Pancreas (tissue), 10 donors: ENCODE measurements around the gene TMC3. TPM values are rescaled to one million over a fixed set of nuclear protein-coding genes. Genes with fewer than 3 reads are reported as not detected.

ENCODE experiments used
- ATAC-seq, 4 donors: fragments of 200-7000 bp; cut with Tn5 transposase; one replicate each; pipeline versions ENCODE4 v1.8.0 to v1.9.1; 2020; ENCODE audit warnings: mild to moderate bottlenecking in 4 of 4, moderate library complexity in 4 of 4
- DNase-seq, 6 donors: peaks; one replicate each; pipeline ENCODE4 v3.0.0-alpha.2; 2020
- FAIRE-seq: peaks from 2 replicates; lab custom pipeline; 2012; peaks lifted over from hg19 to GRCh38; lab: Jason Lieb, UNC
- H3K27ac ChIP-seq, 4 donors: fragments of 200-600 bp; sonication (generic); 1 replicate in 3 of 4; 2 replicates in 1 of 4; pipeline versions ENCODE4 v1.5.0 to v1.8.0; 2020
- H3K27me3 ChIP-seq, 4 donors: fragments of 200-600 bp; one replicate each; pipeline ENCODE4 v1.8.0; 2021
- H3K36me3 ChIP-seq, 3 donors: fragments of 200-600 bp; sonication (generic) in 1 of 3; one replicate each; pipeline versions ENCODE4 v1.5.0 to v1.8.0; 2020 to 2021
- H3K4me1 ChIP-seq, 3 donors: fragments of 200-600 bp; one replicate each; pipeline ENCODE4 v1.8.0; 2021
- H3K4me3 ChIP-seq, 4 donors: fragments of 200-600 bp; sonication (generic) in 2 of 4; one replicate each; pipeline versions ENCODE4 v1.5.0 to v1.8.0; 2020 to 2021
- H3K9me3 ChIP-seq, 4 donors: fragments of 200-600 bp; one replicate each; pipeline ENCODE4 v1.8.0; 2021
- WGBS, 2 donors: extraction: QIAGEN DNeasy Blood & Tissue Kit; methylation state at CpG; one replicate each; pipeline ENCODE4 v1.1.7; 2013; 5-methylcytosine and 5-hydroxymethylcytosine counted together
- intact Hi-C, 3 donors: fragments of 100-400 bp; cut with DNase I; formaldehyde crosslinking; loops; one replicate each; pipeline versions ENCODE4 v1.11.1 to v1.14.2; 2022
- polyA plus RNA-seq, 2 donors: library from polyadenylated mRNA; stranded (reverse); fragments of 200-250 nt; gene quantifications; one replicate each; pipeline ENCODE4 v1.2.3, GENCODE V29; 2013
- total RNA-seq, 6 donors: library from RNA; stranded (reverse); fragmentation: NEBNext Ultra II Directional in 4 of 6; extraction: Animal tissue kit (Norgen Biotek cat#: 25700) in 4 of 6; gene quantifications; one replicate each; pipeline versions ENCODE4 v1.2.1 to v1.2.4, GENCODE V29; 2021 to 2023
- TF ChIP-seq, protein P1 (sequence below), 4 donors: fragments of 200-600 bp; sonication (generic) in 3 of 4; IDR thresholded peaks; one replicate each; pipeline versions ENCODE4 v1.5.0 to v1.8.0; 2021; ENCODE audit warnings: antibody characterized with exemption in 4 of 4
- donor health status: healthy with polysubstance abuse.
- donor health status: DM: no; HTN: no; CAD: no; lungs with moderate emphysema.
- donor health status: DM: no; HTN: no; CAD: no.
- donor health status: control.
- donor health status: control.
- donor health status: Bipolar disorder and iron deficiency.
- donor health status: DM: yes; HTN: yes; CAD: no.
- donor health status: DM: no; HTN: no; CAD: no.
- donor health status: DM: no; HTN: no; CAD: no.
- donor health status: DM: yes; HTN: yes; CAD: no.

Gene TMC3
- total and polyA plus RNA-seq, 8 donors: 0.03 to 0.05 TPM; not detected in 6

DNA sequence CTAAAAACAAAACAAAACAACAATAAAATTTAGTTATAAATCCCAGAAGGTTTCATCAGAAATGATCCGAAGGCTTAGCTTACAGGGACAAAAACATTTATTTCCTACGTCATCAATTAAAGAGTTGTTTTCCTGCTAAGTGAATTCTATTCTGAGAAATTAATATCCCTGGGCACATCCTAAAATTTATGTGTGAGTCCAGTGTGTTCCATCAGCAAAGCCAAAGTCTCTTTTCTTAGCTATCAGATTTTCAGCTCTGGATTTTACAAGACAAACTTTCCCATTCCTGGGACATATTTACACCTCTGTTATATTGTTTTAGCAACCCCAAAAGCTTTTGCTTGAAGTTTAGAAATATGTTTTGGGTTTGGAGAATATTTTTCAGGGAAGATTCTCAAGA is 4.4 kb upstream of the TMC3 start:
- H3K27ac ChIP-seq: no peak overlapping the region
- peaks cover 0 to 4% (median 3%) of the 10 kb centered on the region in 3 donors for H3K4me1 ChIP-seq
- no peak for FAIRE-seq
- DNase-seq: no peak
- no peak overlapping the region for H3K4me3 ChIP-seq
- H3K9me3 ChIP-seq: no peaks in the 10 kb centered on the region
- no peak for ATAC-seq
- H3K27me3 ChIP-seq: no peaks in the 10 kb centered on the region
- 89 to 90% methylated on average over 2 of the region's 2 CpGs for WGBS, 2 donors
- intact Hi-C loops: no loop called here
- H3K36me3 ChIP-seq: no peaks in the 10 kb centered on the region
- TF ChIP-seq, protein P1, sequence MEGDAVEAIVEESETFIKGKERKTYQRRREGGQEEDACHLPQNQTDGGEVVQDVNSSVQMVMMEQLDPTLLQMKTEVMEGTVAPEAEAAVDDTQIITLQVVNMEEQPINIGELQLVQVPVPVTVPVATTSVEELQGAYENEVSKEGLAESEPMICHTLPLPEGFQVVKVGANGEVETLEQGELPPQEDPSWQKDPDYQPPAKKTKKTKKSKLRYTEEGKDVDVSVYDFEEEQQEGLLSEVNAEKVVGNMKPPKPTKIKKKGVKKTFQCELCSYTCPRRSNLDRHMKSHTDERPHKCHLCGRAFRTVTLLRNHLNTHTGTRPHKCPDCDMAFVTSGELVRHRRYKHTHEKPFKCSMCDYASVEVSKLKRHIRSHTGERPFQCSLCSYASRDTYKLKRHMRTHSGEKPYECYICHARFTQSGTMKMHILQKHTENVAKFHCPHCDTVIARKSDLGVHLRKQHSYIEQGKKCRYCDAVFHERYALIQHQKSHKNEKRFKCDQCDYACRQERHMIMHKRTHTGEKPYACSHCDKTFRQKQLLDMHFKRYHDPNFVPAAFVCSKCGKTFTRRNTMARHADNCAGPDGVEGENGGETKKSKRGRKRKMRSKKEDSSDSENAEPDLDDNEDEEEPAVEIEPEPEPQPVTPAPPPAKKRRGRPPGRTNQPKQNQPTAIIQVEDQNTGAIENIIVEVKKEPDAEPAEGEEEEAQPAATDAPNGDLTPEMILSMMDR (IDR thresholded peaks at IDR 0.05): no peak

GRCh38 chr15:81377871-81378270 is 3.9 kb upstream of the TMC3 start:
- WGBS, 2 donors: 90% methylated on average over 4 of the region's 4 CpGs
- intact Hi-C loops: no loop called here
- no peak for ATAC-seq

DNA sequence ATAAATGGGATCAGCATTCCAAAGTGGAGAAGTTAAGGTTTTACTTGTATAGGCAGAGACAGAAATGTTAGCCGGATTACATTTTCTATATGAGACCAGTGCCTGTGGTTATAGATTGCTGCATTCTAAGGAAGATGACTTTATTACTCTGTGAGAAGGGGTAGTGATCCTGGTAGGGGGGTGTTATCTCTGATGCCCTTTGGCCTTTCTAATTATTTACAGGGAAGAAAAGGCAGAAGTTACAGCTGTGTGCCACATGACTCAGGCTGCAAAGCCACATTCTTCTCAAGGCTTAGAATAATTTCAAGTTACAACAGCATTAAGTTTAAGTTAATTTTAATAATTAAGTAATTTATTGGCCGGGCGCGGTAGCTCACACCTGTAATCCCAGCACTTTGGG is 2.2 kb upstream of the TMC3 start:
- Histone ChIP-seq H3K4me3 (no peak overlapping the region), H3K27me3 (no peaks in the 10 kb centered on the region), H3K4me1 (peaks cover 3 to 4% (median 3%) of the 10 kb centered on the region in 3 donors), H3K27ac (no peak overlapping the region), H3K9me3 (no peaks in the 10 kb centered on the region), H3K36me3 (no peaks in the 10 kb centered on the region)
- TF ChIP-seq, protein P1 (IDR thresholded peaks at IDR 0.05): no peak
- FAIRE-seq: no peak
- WGBS, 2 donors: 85 to 88% methylated on average over 4 of the region's 4 CpGs
- DNase-seq: no peak
- ATAC-seq: no peak
- intact Hi-C loops: no loop called here

More at GRCh38 chr15:81377871-81378270, 3.9 kb upstream of the TMC3 start:
- FAIRE-seq: no peak
- Histone ChIP-seq H3K4me1 (peaks cover 3 to 4% (median 3%) of the 10 kb centered on the region in 3 donors), H3K4me3 (no peak overlapping the region), H3K9me3 (no peaks in the 10 kb centered on the region), H3K36me3 (no peaks in the 10 kb centered on the region), H3K27me3 (no peaks in the 10 kb centered on the region), H3K27ac (no peak overlapping the region)
- no peak for DNase-seq
- TF ChIP-seq, protein P1 (IDR thresholded peaks at IDR 0.05): no peak

- no peak overlapping the region for H3K27ac ChIP-seq
- ATAC-seq (no peak), FAIRE-seq (no peak), DNase-seq (no peak)
- TF ChIP-seq, protein P1 (IDR thresholded peaks at IDR 0.05): no peak
- no peaks in the 10 kb centered on the region for H3K36me3 ChIP-seq
- peaks cover 3 to 4% (median 3%) of the 10 kb centered on the region in 3 donors for H3K4me1 ChIP-seq
- no peaks in the 10 kb centered on the region for H3K27me3 ChIP-seq
- intact Hi-C loops: no loop called here
- no peak overlapping the region for H3K4me3 ChIP-seq
- 49 to 53% methylated on average over 4 of the region's 4 CpGs for WGBS, 2 donors
- no peaks in the 10 kb centered on the region for H3K9me3 ChIP-seq
These were observed 1.4 kb upstream of the TMC3 start for GRCh38 chr15:81375461-81375860.

- FAIRE-seq: no peak
- no peak for DNase-seq
- Histone ChIP-seq H3K9me3 (no peaks in the 10 kb centered on the region), H3K36me3 (peaks cover 0 to 8% (median 0%) of the 10 kb centered on the region in 3 donors), H3K27me3 (no peaks in the 10 kb centered on the region), H3K4me3 (no peak overlapping the region), H3K4me1 (peaks cover 3 to 4% (median 3%) of the 10 kb centered on the region in 3 donors), H3K27ac (no peak overlapping the region)
- intact Hi-C loops: no loop called here
- TF ChIP-seq, protein P1 (IDR thresholded peaks at IDR 0.05): no peak
- peak in 1 of 4 donors; percentile 11 for ATAC-seq
- whole genome bisulfite sequencing, 2 donors: 37 to 46% methylated on average over 5 of the region's 5 CpGs
These were observed 837 bp downstream of the TMC3 start for GRCh38 chr15:81373176-81373575.
